ENCODE measurements around the gene FHL3.

GRCh38 chr1:37994886-37995566 is 10.3 kb downstream of the FHL3 start:
- TF ChIP-seq, protein P1, sequence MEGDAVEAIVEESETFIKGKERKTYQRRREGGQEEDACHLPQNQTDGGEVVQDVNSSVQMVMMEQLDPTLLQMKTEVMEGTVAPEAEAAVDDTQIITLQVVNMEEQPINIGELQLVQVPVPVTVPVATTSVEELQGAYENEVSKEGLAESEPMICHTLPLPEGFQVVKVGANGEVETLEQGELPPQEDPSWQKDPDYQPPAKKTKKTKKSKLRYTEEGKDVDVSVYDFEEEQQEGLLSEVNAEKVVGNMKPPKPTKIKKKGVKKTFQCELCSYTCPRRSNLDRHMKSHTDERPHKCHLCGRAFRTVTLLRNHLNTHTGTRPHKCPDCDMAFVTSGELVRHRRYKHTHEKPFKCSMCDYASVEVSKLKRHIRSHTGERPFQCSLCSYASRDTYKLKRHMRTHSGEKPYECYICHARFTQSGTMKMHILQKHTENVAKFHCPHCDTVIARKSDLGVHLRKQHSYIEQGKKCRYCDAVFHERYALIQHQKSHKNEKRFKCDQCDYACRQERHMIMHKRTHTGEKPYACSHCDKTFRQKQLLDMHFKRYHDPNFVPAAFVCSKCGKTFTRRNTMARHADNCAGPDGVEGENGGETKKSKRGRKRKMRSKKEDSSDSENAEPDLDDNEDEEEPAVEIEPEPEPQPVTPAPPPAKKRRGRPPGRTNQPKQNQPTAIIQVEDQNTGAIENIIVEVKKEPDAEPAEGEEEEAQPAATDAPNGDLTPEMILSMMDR (conservative IDR thresholded peaks at IDR 0.05; ENCODE audit: low read depth, low read length) = no peak
- TF ChIP-seq POLR2A (IDR thresholded peaks at IDR 0.05; ENCODE audit: low read depth, low read length) (no peak), USF2 (IDR thresholded peaks at IDR 0.05; ENCODE audit: low read depth, low read length) (no peak), MXI1 (IDR thresholded peaks at IDR 0.05; ENCODE audit: borderline replicate concordance, low read depth, low read length) (no peak), RAD21 (IDR thresholded peaks at IDR 0.05; ENCODE audit: low read length) (no peak), CEBPB (IDR thresholded peaks at IDR 0.05; ENCODE audit: low read depth, low read length) (no peak), BHLHE40 (IDR thresholded peaks at IDR 0.05; ENCODE audit: low read depth, low read length) (no peak), RCOR1 (IDR thresholded peaks at IDR 0.05; ENCODE audit: insufficient replicate concordance, low read length) (no peak), SMC3 (IDR thresholded peaks at IDR 0.05; ENCODE audit: low read depth, low read length) (no peak), ELK1 (IDR thresholded peaks at IDR 0.05; ENCODE audit: borderline replicate concordance, low read depth, low read length) (no peak), MAZ (IDR thresholded peaks at IDR 0.05; ENCODE audit: borderline replicate concordance, low read depth, low read length) (no peak), CHD1 (IDR thresholded peaks at IDR 0.05; ENCODE audit: low read depth, low read length) (no peak)

Measured in IMR-90 (cell line).